ENCODE results near the gene TUBGCP3. TPM values are rescaled to one million over a fixed set of nuclear protein-coding genes. Genes with fewer than 3 reads are reported as not detected.

TUBGCP3 gene
- total RNA-seq, 1 experiment from 2014 or later: 13.7 TPM

DNA sequence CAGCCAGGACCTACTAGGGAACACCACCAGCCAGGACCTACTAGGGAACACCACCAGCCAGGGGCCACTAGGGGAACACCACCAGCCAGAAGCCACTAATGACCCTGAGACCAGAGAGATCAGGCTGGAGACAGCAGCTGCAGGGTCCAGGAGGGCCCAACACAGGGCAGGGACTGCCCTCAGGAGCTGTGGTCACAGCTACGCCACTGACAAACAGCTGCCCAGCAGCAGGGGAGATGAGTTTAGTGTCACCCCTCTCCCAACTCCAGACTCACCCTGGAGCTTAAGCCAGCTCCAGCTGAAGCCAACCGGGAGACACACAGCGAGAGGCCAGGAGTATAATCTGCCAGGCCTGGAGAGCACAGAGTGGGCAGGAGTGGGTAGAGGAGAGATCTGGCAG lies 25.7 kb downstream of the TUBGCP3 start:
- TF ChIP-seq, protein P1, sequence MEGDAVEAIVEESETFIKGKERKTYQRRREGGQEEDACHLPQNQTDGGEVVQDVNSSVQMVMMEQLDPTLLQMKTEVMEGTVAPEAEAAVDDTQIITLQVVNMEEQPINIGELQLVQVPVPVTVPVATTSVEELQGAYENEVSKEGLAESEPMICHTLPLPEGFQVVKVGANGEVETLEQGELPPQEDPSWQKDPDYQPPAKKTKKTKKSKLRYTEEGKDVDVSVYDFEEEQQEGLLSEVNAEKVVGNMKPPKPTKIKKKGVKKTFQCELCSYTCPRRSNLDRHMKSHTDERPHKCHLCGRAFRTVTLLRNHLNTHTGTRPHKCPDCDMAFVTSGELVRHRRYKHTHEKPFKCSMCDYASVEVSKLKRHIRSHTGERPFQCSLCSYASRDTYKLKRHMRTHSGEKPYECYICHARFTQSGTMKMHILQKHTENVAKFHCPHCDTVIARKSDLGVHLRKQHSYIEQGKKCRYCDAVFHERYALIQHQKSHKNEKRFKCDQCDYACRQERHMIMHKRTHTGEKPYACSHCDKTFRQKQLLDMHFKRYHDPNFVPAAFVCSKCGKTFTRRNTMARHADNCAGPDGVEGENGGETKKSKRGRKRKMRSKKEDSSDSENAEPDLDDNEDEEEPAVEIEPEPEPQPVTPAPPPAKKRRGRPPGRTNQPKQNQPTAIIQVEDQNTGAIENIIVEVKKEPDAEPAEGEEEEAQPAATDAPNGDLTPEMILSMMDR (IDR thresholded peaks at IDR 0.05; ENCODE audit: unreplicated experiment): no peak
- BruUV-seq (replicated peaks): no TSS peak
- CTCF ChIA-PET: no interaction called here
- no peak for DNase-seq
- H3K4me1 Mint-ChIP-seq (ENCODE audit: low read depth, unreplicated experiment): no peaks in the 10 kb centered on the region
- H3K36me3 Mint-ChIP-seq (ENCODE audit: insufficient read depth, unreplicated experiment): no peaks in the 10 kb centered on the region
- no peak overlapping the region for H3K27ac Mint-ChIP-seq (ENCODE audit: unreplicated experiment)
- intact Hi-C loops (cut with micrococcal nuclease; ENCODE audit: unreplicated experiment): no loop called here
- no peaks in the 10 kb centered on the region for H3K27me3 Mint-ChIP-seq (ENCODE audit: unreplicated experiment)
- no peaks in the 10 kb centered on the region for H3K9me3 Mint-ChIP-seq (ENCODE audit: low read depth, unreplicated experiment)
- H3K4me3 Mint-ChIP-seq (ENCODE audit: low read depth, unreplicated experiment): no peak overlapping the region

DNA sequence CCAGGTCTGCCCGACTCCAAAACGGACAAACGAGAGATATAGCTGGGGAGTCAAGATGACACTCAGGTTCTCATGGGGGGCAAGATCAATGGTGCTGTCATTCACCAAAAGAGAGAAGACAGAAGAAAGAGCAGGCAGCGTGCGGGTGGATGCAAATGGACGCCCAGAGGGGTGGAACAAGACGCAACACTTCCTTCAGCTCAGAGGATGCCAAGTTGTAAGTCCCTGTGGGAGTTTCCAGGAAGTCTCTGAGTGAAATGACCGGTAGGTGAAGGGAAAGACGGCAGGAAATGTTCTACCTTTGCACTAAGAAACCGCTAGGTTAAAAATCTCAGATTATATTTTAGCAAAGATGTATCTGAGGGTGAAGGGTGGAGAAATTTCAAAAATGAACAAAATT lies 26.5 kb downstream of the TUBGCP3 start:
- Mint-ChIP-seq H3K27me3 (ENCODE audit: unreplicated experiment) (no peaks in the 10 kb centered on the region), H3K36me3 (ENCODE audit: insufficient read depth, unreplicated experiment) (no peaks in the 10 kb centered on the region), H3K4me1 (ENCODE audit: low read depth, unreplicated experiment) (no peaks in the 10 kb centered on the region), H3K27ac (ENCODE audit: unreplicated experiment) (no peak overlapping the region), H3K4me3 (ENCODE audit: low read depth, unreplicated experiment) (no peak overlapping the region), H3K9me3 (ENCODE audit: low read depth, unreplicated experiment) (no peaks in the 10 kb centered on the region)
- DNase-seq: no peak
- TF ChIP-seq, protein P1 (IDR thresholded peaks at IDR 0.05; ENCODE audit: unreplicated experiment): no peak
- no TSS peak for BruUV-seq (replicated peaks)
- intact Hi-C loops (cut with micrococcal nuclease; ENCODE audit: unreplicated experiment): no loop called here
- CTCF ChIA-PET: no interaction called here

DNA sequence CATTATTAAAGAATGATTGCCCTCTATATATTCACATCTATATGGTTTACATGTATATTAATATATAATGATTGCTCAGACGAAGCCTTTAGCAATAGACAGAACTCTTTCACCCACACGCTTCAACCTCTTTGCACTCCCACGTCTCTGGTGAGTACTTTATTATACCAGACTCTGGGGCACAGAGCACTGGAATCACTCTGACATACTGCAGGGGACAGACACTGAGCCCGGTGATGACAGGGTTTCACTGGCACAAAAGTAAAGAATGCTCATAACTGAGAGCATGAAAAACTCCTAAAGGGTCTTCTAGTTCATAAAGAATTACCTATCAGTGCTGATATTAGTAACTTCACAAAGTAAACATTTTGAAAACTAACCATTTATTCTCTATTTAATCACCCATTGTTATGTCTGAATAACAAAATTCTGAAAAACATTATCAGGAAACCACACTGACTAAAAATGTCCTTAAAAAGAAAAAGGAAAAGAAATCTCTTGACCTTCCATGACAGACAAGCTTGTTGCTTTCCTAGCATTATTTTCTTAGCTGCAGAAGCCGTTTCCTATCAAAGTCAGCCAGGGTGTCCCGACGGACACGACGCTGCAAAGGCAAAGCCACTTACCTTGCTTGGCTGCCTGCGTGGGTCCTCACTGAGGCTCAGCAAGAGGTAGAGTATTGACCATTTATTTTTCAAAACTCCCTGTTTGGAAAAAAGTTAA lies 29.1 kb downstream of the TUBGCP3 start:
- TF ChIP-seq, protein P1 (IDR thresholded peaks at IDR 0.05; ENCODE audit: unreplicated experiment): no peak
- Mint-ChIP-seq H3K36me3 (ENCODE audit: insufficient read depth, unreplicated experiment) (no peaks in the 10 kb centered on the region), H3K4me3 (ENCODE audit: low read depth, unreplicated experiment) (no peak overlapping the region), H3K9me3 (ENCODE audit: low read depth, unreplicated experiment) (no peaks in the 10 kb centered on the region), H3K4me1 (ENCODE audit: low read depth, unreplicated experiment) (no peaks in the 10 kb centered on the region), H3K27ac (ENCODE audit: unreplicated experiment) (no peak overlapping the region), H3K27me3 (ENCODE audit: unreplicated experiment) (no peaks in the 10 kb centered on the region)
- no peak for DNase-seq
- no TSS peak for BruUV-seq (replicated peaks)
- CTCF ChIA-PET: no interaction called here
- intact Hi-C loops (cut with micrococcal nuclease; ENCODE audit: unreplicated experiment): no loop called here

DNA sequence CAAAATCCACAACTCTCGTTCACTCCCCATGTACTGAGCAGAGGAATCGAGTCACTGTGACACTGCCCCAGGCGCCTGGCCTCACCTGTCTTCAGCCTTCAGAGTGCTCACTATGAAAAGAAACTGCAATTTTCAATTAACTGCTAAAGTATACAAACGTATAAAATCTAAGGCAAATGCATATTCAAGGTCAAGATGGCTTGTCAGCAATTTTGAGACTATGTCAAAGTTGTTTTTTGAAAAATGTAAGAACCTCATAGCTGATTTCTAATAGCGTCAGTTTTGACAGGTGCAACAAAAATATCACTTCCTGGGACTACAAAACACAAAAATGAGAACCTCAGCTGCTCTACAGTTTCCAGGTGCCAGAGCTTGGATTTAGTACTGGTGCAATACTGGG lies 31.4 kb downstream of the TUBGCP3 start:
- no peaks in the 10 kb centered on the region for H3K36me3 Mint-ChIP-seq (ENCODE audit: insufficient read depth, unreplicated experiment)
- CTCF ChIA-PET: no interaction called here
- no peak for DNase-seq
- BruUV-seq (replicated peaks): no TSS peak
- intact Hi-C loops (cut with micrococcal nuclease; ENCODE audit: unreplicated experiment): no loop called here
- H3K27me3 Mint-ChIP-seq (ENCODE audit: unreplicated experiment): no peaks in the 10 kb centered on the region
- no peak overlapping the region for H3K4me3 Mint-ChIP-seq (ENCODE audit: low read depth, unreplicated experiment)
- H3K9me3 Mint-ChIP-seq (ENCODE audit: low read depth, unreplicated experiment): no peaks in the 10 kb centered on the region
- TF ChIP-seq, protein P1 (IDR thresholded peaks at IDR 0.05; ENCODE audit: unreplicated experiment): no peak
- H3K27ac Mint-ChIP-seq (ENCODE audit: unreplicated experiment): no peak overlapping the region
- H3K4me1 Mint-ChIP-seq (ENCODE audit: low read depth, unreplicated experiment): no peaks in the 10 kb centered on the region
